Gastrocnemius medialis (tissue), 4 donors: Measurements from ENCODE around the gene ENOX1. TPM values are rescaled to one million over a fixed set of nuclear protein-coding genes. Genes with fewer than 3 reads are reported as not detected.

Source experiments
- ATAC-seq, 2 donors: fragments of 150-250 bp; one replicate each; pipeline ENCODE4 v1.9.1; 2016
- DNase-seq, 2 donors: peaks; one replicate each; pipeline ENCODE4 v3.0.0-alpha.2; 2019
- H3K27ac ChIP-seq, 4 donors: fragments of 200-600 bp; sonication (generic); 1 replicate in 1 of 4; 2 replicates in 3 of 4; pipeline ENCODE4 v1.5.1; 2016 to 2018; ENCODE audit warnings: mild to moderate bottlenecking in 2 of 4, moderate library complexity in 1 of 4
- H3K27me3 ChIP-seq, 3 donors: fragments of 200-600 bp; sonication (generic) in 2 of 3; 1 replicate in 1 of 3; 2 replicates in 2 of 3; pipeline versions ENCODE4 v1.5.1 to v1.6.0; 2016 to 2019; ENCODE audit warnings: mild to moderate bottlenecking in 1 of 3, moderate library complexity in 1 of 3
- H3K36me3 ChIP-seq, 2 donors: fragments of 200-600 bp; sonication (generic) in 1 of 2; one replicate each; pipeline ENCODE4 v1.5.1; 2017 to 2018
- H3K4me1 ChIP-seq, 2 donors: fragments of 200-600 bp; sonication (generic) in 1 of 2; one replicate each; pipeline ENCODE4 v1.5.1; 2016 to 2017; ENCODE audit warnings: mild to moderate bottlenecking in 2 of 2
- H3K4me3 ChIP-seq, 4 donors: fragments of 200-600 bp; sonication (generic) in 3 of 4; 1 replicate in 1 of 4; 2 replicates in 3 of 4; pipeline ENCODE4 v1.5.1; 2016 to 2019; ENCODE audit warnings: mild to moderate bottlenecking in 2 of 4
- H3K9me3 ChIP-seq, 3 donors: fragments of 200-600 bp; sonication (generic) in 2 of 3; 1 replicate in 1 of 3; 2 replicates in 2 of 3; pipeline ENCODE4 v1.5.1; 2016 to 2019
- CTCF ChIP-seq, 5 experiments: fragments of 450-650 bp in 3 of 5; fragments of 200-600 bp in 2 of 5; sonication (generic) in 2 of 5; IDR thresholded peaks in 4 of 5; conservative IDR thresholded peaks in 1 of 5; 1 replicate in 4 of 5; 2 replicates in 1 of 5; pipeline ENCODE4 v1.5.1; 2016 to 2019; ENCODE audit warnings: antibody characterized with exemption in 5 of 5, mild to moderate bottlenecking in 3 of 5, moderate library complexity in 3 of 5
- POLR2A ChIP-seq, 2 donors: fragments of 450-650 bp; IDR thresholded peaks; one replicate each; pipeline ENCODE4 v1.6.1; 2017; ENCODE audit warnings: antibody characterized with exemption in 2 of 2, mild to moderate bottlenecking in 2 of 2, moderate library complexity in 2 of 2
- in situ Hi-C, 4 donors: fragments of 200-750 bp; cut with MboI; loops; one replicate each; pipeline versions ENCODE4 v1.15.0 to v1.8.0; 2017; ENCODE audit warnings: low sequenced_read_pairs in 4 of 4
- intact Hi-C: fragments of 100-400 bp; cut with DNase I; formaldehyde crosslinking; loops from one replicate; pipeline ENCODE4 v1.15.1; 2023; ENCODE audit warnings: low total_unique reads
- total RNA-seq, 4 donors: library from RNA; depleted of rRNA; stranded (reverse); fragments of >200 nt; gene quantifications; one replicate each; pipeline versions ENCODE4 v1.1.0 to v1.2.3, GENCODE V29; 2016

Gene ENOX1
- total RNA-seq, 4 donors from 2014 or later = 0.46 to 3.5 (median 1.8) TPM

GRCh38 chr13:43227721-43228120 is 559.1 kb downstream of the ENOX1 start:
- intact Hi-C loops = no loop called here
- TF ChIP-seq POLR2A (IDR thresholded peaks at IDR 0.05) = no peak
- TF ChIP-seq CTCF (IDR thresholded peaks at IDR 0.05 in 4 of 5, conservative IDR thresholded peaks at IDR 0.05 in 1 of 5) = no peak
- H3K4me3 ChIP-seq = no peak overlapping the region
- no peak overlapping the region for H3K27ac ChIP-seq
- no peaks in the 10 kb centered on the region for H3K36me3 ChIP-seq
- H3K27me3 ChIP-seq = no peaks in the 10 kb centered on the region
- H3K4me1 ChIP-seq = no peaks in the 10 kb centered on the region
- H3K9me3 ChIP-seq = no peaks in the 10 kb centered on the region
- DNase-seq (no peak), ATAC-seq (no peak)
- in situ Hi-C loops = no loop called here

- TF ChIP-seq POLR2A (IDR thresholded peaks at IDR 0.05) (no peak), CTCF (IDR thresholded peaks at IDR 0.05 in 4 of 5, conservative IDR thresholded peaks at IDR 0.05 in 1 of 5) (no peak)
- no peaks in the 10 kb centered on the region for H3K4me1 ChIP-seq
- in situ Hi-C loops = no loop called here
- no peak overlapping the region for H3K4me3 ChIP-seq
- no peak for ATAC-seq
- H3K9me3 ChIP-seq = no peaks in the 10 kb centered on the region
- intact Hi-C loops = no loop called here
- no peaks in the 10 kb centered on the region for H3K36me3 ChIP-seq
- H3K27ac ChIP-seq = no peak overlapping the region
- DNase-seq = no peak
- no peaks in the 10 kb centered on the region for H3K27me3 ChIP-seq
These were observed 563.6 kb downstream of the ENOX1 start for GRCh38 chr13:43223216-43223615.

GRCh38 chr13:43222086-43222485 is 564.7 kb downstream of the ENOX1 start:
- Histone ChIP-seq H3K9me3 (no peaks in the 10 kb centered on the region), H3K36me3 (no peaks in the 10 kb centered on the region), H3K27ac (no peak overlapping the region), H3K4me3 (no peak overlapping the region), H3K27me3 (no peaks in the 10 kb centered on the region), H3K4me1 (no peaks in the 10 kb centered on the region)
- in situ Hi-C loops = no loop called here
- ATAC-seq (no peak), DNase-seq (no peak)
- intact Hi-C loops = no loop called here
- no peak for TF ChIP-seq CTCF (IDR thresholded peaks at IDR 0.05 in 4 of 5, conservative IDR thresholded peaks at IDR 0.05 in 1 of 5)
- TF ChIP-seq POLR2A (IDR thresholded peaks at IDR 0.05) = no peak

GRCh38 chr13:43221611-43222010 is 565.2 kb downstream of the ENOX1 start:
- in situ Hi-C loops (no loop called here), intact Hi-C loops (no loop called here)
- H3K4me1 ChIP-seq = no peaks in the 10 kb centered on the region
- H3K36me3 ChIP-seq = no peaks in the 10 kb centered on the region
- DNase-seq = no peak
- no peak for ATAC-seq
- no peak overlapping the region for H3K4me3 ChIP-seq
- TF ChIP-seq CTCF (IDR thresholded peaks at IDR 0.05 in 4 of 5, conservative IDR thresholded peaks at IDR 0.05 in 1 of 5) (no peak), POLR2A (IDR thresholded peaks at IDR 0.05) (no peak)
- H3K27ac ChIP-seq = no peak overlapping the region
- H3K27me3 ChIP-seq = no peaks in the 10 kb centered on the region
- H3K9me3 ChIP-seq = no peaks in the 10 kb centered on the region

- Histone ChIP-seq H3K4me3 (no peak overlapping the region), H3K27me3 (no peaks in the 10 kb centered on the region), H3K36me3 (no peaks in the 10 kb centered on the region), H3K9me3 (no peaks in the 10 kb centered on the region), H3K27ac (no peak overlapping the region), H3K4me1 (no peaks in the 10 kb centered on the region)
- TF ChIP-seq CTCF (IDR thresholded peaks at IDR 0.05 in 4 of 5, conservative IDR thresholded peaks at IDR 0.05 in 1 of 5) (no peak), POLR2A (IDR thresholded peaks at IDR 0.05) (no peak)
- DNase-seq (no peak), ATAC-seq (no peak)
- in situ Hi-C loops (no loop called here), intact Hi-C loops (no loop called here)
These were observed 565.7 kb downstream of the ENOX1 start for GRCh38 chr13:43220873-43221595.
